ENCODE measurements around the gene PTGER3.

GRCh38 chr1:71023515-71023914, 24.1 kb downstream of the PTGER3 start:
- TF ChIP-seq, protein P1, sequence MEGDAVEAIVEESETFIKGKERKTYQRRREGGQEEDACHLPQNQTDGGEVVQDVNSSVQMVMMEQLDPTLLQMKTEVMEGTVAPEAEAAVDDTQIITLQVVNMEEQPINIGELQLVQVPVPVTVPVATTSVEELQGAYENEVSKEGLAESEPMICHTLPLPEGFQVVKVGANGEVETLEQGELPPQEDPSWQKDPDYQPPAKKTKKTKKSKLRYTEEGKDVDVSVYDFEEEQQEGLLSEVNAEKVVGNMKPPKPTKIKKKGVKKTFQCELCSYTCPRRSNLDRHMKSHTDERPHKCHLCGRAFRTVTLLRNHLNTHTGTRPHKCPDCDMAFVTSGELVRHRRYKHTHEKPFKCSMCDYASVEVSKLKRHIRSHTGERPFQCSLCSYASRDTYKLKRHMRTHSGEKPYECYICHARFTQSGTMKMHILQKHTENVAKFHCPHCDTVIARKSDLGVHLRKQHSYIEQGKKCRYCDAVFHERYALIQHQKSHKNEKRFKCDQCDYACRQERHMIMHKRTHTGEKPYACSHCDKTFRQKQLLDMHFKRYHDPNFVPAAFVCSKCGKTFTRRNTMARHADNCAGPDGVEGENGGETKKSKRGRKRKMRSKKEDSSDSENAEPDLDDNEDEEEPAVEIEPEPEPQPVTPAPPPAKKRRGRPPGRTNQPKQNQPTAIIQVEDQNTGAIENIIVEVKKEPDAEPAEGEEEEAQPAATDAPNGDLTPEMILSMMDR (IDR thresholded peaks at IDR 0.05) = no peak
- no peak for TF ChIP-seq POLR2A (IDR thresholded peaks at IDR 0.05)
